Endothelial cell of umbilical vein (primary cell): ENCODE data around the gene C4orf50.

Experiments used
- CTCF ChIP-seq, 2 donors: IDR thresholded peaks; 1 replicate in 1 of 2; 2 replicates in 1 of 2; pipeline ENCODE4 v1.5.1; 2011; ENCODE audit warnings: low read length in 2 of 2, mild to moderate bottlenecking in 2 of 2, moderate library complexity in 2 of 2, control low read depth in 1 of 2, inconsistent platforms in 1 of 2, low read depth in 1 of 2; ENCODE audit not compliant: insufficient read depth in 1 of 2; ENCODE audit errors: extremely low read depth in 1 of 2
- EZH2 ChIP-seq: IDR thresholded peaks from 2 replicates; pipeline ENCODE4 v1.6.1; 2012; ENCODE audit warnings: borderline replicate concordance, low read depth, mild to moderate bottlenecking, moderate library complexity, low read length, inconsistent platforms; ENCODE audit not compliant: severe bottlenecking
- FOS ChIP-seq: IDR thresholded peaks from 2 replicates; pipeline ENCODE4 v1.6.1; 2011; ENCODE audit warnings: mild to moderate bottlenecking, low read length, moderate library complexity, borderline replicate concordance; ENCODE audit not compliant: insufficient read depth
- GATA2 ChIP-seq: IDR thresholded peaks from 2 replicates; pipeline ENCODE4 v1.7.0; 2011; ENCODE audit warnings: low read depth, mild to moderate bottlenecking, moderate library complexity, mixed read lengths, low read length; ENCODE audit not compliant: insufficient read length, insufficient read depth
- JUN ChIP-seq: IDR thresholded peaks from 2 replicates; pipeline ENCODE4 v1.6.1; 2011; ENCODE audit warnings: borderline replicate concordance, low read depth; ENCODE audit not compliant: insufficient read length, insufficient read depth
- MYC ChIP-seq: IDR thresholded peaks from one replicate; pipeline ENCODE4 v1.6.1; 2011; ENCODE audit warnings: mild to moderate bottlenecking, low read depth, low read length
- POLR2A ChIP-seq: IDR thresholded peaks from 2 replicates; pipeline ENCODE4 v1.6.1; 2012; ENCODE audit warnings: low read depth, mild to moderate bottlenecking, control low read depth, low read length
- POLR2AphosphoS5 ChIP-seq: IDR thresholded peaks from 2 replicates; pipeline ENCODE4 v1.6.1; 2012; ENCODE audit warnings: low read depth, mild to moderate bottlenecking, control low read depth, low read length, moderate library complexity; ENCODE audit not compliant: insufficient read depth
- TF ChIP-seq, protein P1 (sequence below): IDR thresholded peaks from 2 replicates; pipeline ENCODE4 v1.6.1; 2011; ENCODE audit not compliant: insufficient read depth, insufficient read length

DNA sequence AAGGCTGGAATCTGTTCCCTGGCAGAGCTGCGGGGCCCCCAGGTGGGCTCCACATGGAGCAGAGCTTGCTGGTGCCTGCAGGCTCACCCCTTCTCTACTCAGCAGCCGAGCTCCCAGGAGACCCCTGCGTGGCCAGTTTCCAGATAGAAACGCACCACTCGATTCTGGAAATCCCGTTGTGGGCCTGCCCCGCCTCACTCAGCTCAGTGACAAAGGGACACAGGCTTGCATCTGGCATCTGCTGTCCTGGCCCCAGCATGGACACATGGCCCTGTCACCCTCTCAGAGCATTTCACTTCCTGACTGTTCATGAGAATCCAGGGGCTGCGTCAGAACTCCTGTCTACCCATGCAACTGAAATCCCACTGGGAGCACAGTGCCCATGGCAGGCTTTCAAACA is 20.5 kb upstream of the C4orf50 start:
- TF ChIP-seq POLR2A (no peak), CTCF (IDR thresholded peaks at IDR 0.05; ENCODE audit: extremely low read depth in 1 of 2, insufficient read depth in 1 of 2, low read depth in 1 of 2, low read length in 2 of 2) (no peak), POLR2AphosphoS5 (no peak), FOS (no peak), EZH2 (no peak), GATA2 (no peak), MYC (no peak), JUN (no peak)
- TF ChIP-seq, protein P1, sequence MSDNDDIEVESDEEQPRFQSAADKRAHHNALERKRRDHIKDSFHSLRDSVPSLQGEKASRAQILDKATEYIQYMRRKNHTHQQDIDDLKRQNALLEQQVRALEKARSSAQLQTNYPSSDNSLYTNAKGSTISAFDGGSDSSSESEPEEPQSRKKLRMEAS = no peak
